Ishikawa (cell line): ENCODE measurements around the gene SAXO1.

Source experiments
- CEBPB ChIP-seq: IDR thresholded peaks from 2 replicates; pipeline ENCODE4 v1.6.1; 2012
- CREB1 ChIP-seq: IDR thresholded peaks from 2 replicates; pipeline ENCODE4 v1.6.1; 2012; ENCODE audit warnings: low read depth
- EGR1 ChIP-seq: IDR thresholded peaks from 2 replicates; pipeline ENCODE4 v1.6.1; 2012
- EP300 ChIP-seq: IDR thresholded peaks from 2 replicates; pipeline ENCODE4 v1.6.1; 2012; ENCODE audit warnings: borderline replicate concordance
- FOXM1 ChIP-seq: IDR thresholded peaks from 2 replicates; pipeline ENCODE4 v1.6.1; 2012; ENCODE audit warnings: low read depth, borderline replicate concordance
- MAX ChIP-seq: IDR thresholded peaks from 2 replicates; pipeline ENCODE4 v1.6.1; 2012
- NFIC ChIP-seq: IDR thresholded peaks from 2 replicates; pipeline ENCODE4 v1.6.1; 2012
- RAD21 ChIP-seq: IDR thresholded peaks from 2 replicates; pipeline ENCODE4 v1.6.1; 2012; ENCODE audit warnings: low read depth
- REST ChIP-seq: IDR thresholded peaks from 2 replicates; pipeline ENCODE4 v1.6.1; 2012; ENCODE audit warnings: low read depth, mild to moderate bottlenecking
- TAF1 ChIP-seq: IDR thresholded peaks from 2 replicates; pipeline ENCODE4 v1.6.1; 2012; ENCODE audit warnings: low read depth, mild to moderate bottlenecking
- TCF12 ChIP-seq: IDR thresholded peaks from 2 replicates; pipeline ENCODE4 v1.6.1; 2012; ENCODE audit warnings: low read depth
- TEAD4 ChIP-seq: IDR thresholded peaks from 2 replicates; pipeline ENCODE4 v1.6.1; 2012
- USF1 ChIP-seq: IDR thresholded peaks from 2 replicates; pipeline ENCODE4 v1.6.1; 2012
- YY1 ChIP-seq: IDR thresholded peaks from 2 replicates; pipeline ENCODE4 v1.6.1; 2012; ENCODE audit warnings: low read depth
- ZBTB7A ChIP-seq: IDR thresholded peaks from 2 replicates; pipeline ENCODE4 v1.6.1; 2012; ENCODE audit warnings: low read depth

The SAXO1 gene

GRCh38 chr9:18985464-18985951 is 47.5 kb downstream of the SAXO1 start:
- no peak for TF ChIP-seq EP300
- no peak for TF ChIP-seq NFIC
- no peak for TF ChIP-seq MAX
- TF ChIP-seq TCF12, result no peak
- no peak for TF ChIP-seq CREB1
- TF ChIP-seq REST, result no peak
- TF ChIP-seq YY1, result no peak

GRCh38 chr9:18982262-18982620 is 50.8 kb downstream of the SAXO1 start:
- TF ChIP-seq RAD21 (no peak), NFIC (no peak)

GRCh38 chr9:18981476-18982261 is 51.3 kb downstream of the SAXO1 start:
- TF ChIP-seq REST (no peak), CEBPB (no peak), USF1 (no peak), EGR1 (no peak), CREB1 (no peak), TAF1 (no peak), RAD21 (no peak), TEAD4 (no peak), MAX (no peak), ZBTB7A (no peak), NFIC (no peak), TCF12 (no peak), YY1 (no peak)

GRCh38 chr9:18980189-18980588 is 52.8 kb downstream of the SAXO1 start:
- TF ChIP-seq EGR1 (no peak), USF1 (no peak), MAX (no peak), TAF1 (no peak), REST (no peak), NFIC (no peak), TEAD4 (no peak), RAD21 (no peak), YY1 (no peak), CEBPB (no peak), TCF12 (no peak), EP300 (no peak), CREB1 (no peak), FOXM1 (no peak), ZBTB7A (no peak)

GRCh38 chr9:18979367-18979766 is 53.6 kb downstream of the SAXO1 start:
- no peak for TF ChIP-seq EP300
- no peak for TF ChIP-seq TAF1
- no peak for TF ChIP-seq YY1
- TF ChIP-seq RAD21, result no peak
- TF ChIP-seq MAX, result no peak
- no peak for TF ChIP-seq NFIC
- no peak for TF ChIP-seq TEAD4
- no peak for TF ChIP-seq TCF12
- TF ChIP-seq CEBPB, result no peak
- TF ChIP-seq EGR1, result no peak
- TF ChIP-seq ZBTB7A, result no peak
- TF ChIP-seq CREB1, result no peak
- no peak for TF ChIP-seq REST
